ENCODE measurements around the gene REXO2.

DNA sequence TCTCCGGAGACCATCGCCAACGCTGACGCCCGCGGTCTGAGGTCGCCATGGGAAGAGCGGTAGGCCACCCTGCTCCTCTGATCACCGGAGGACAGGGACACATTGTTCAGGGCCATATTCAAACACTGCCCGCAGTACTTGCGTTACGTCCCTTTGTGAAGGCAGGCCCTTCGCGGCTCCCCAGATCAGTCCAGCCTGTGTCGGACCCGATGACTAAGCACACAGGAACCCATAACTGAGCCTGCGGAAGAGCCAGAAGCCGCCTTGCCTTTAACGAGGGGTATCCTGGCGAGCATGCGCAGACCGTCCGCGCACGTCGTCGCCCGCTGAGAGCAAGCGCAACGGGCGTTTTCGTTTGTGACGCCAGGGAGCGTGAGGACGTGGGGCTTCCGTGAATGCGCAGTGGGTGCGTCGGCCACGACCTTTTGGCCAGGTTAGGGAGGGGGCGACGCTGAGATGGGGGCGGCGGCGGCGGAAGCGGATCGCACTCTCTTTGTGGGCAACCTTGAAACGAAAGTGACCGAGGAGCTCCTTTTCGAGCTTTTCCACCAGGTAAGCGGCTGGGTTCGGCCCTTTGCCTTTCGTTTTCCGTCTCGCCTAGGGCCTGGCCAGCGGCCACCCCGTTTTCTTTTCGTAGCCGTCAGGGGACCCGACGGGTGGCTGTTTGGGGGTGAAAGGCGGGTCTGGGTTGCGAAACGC is 38.9 kb upstream of the REXO2 start, which contains the start of the genes C11orf71 and RBM7:
- TF ChIP-seq, protein P1, sequence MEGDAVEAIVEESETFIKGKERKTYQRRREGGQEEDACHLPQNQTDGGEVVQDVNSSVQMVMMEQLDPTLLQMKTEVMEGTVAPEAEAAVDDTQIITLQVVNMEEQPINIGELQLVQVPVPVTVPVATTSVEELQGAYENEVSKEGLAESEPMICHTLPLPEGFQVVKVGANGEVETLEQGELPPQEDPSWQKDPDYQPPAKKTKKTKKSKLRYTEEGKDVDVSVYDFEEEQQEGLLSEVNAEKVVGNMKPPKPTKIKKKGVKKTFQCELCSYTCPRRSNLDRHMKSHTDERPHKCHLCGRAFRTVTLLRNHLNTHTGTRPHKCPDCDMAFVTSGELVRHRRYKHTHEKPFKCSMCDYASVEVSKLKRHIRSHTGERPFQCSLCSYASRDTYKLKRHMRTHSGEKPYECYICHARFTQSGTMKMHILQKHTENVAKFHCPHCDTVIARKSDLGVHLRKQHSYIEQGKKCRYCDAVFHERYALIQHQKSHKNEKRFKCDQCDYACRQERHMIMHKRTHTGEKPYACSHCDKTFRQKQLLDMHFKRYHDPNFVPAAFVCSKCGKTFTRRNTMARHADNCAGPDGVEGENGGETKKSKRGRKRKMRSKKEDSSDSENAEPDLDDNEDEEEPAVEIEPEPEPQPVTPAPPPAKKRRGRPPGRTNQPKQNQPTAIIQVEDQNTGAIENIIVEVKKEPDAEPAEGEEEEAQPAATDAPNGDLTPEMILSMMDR (IDR thresholded peaks at IDR 0.05): no peak
- TF ChIP-seq EZH2 (IDR thresholded peaks at IDR 0.05; ENCODE audit: borderline replicate concordance, insufficient read depth, low read depth, low read length, poor library complexity, severe bottlenecking): no peak
